Ectodermal cell (in vitro differentiated cells): ENCODE data around the gene OR6J1.

Experiments
- H3K27ac ChIP-seq: 2 replicates; pipeline ENCODE4 v1.7.0; 2013; ENCODE audit warnings: mild to moderate bottlenecking, low read depth, low read length; ENCODE audit not compliant: insufficient read depth, poor library complexity, severe bottlenecking
- H3K27me3 ChIP-seq: 2 replicates; pipeline ENCODE4 v1.7.0; 2013; ENCODE audit warnings: mild to moderate bottlenecking, low read length; ENCODE audit not compliant: insufficient read depth, control insufficient read depth, poor library complexity, severe bottlenecking
- H3K36me3 ChIP-seq: one replicate; pipeline ENCODE4 v1.7.0; 2013; ENCODE audit warnings: low read length; ENCODE audit not compliant: control insufficient read depth, insufficient read depth
- H3K4me1 ChIP-seq: one replicate; pipeline ENCODE4 v1.7.0; 2013; ENCODE audit warnings: low read length; ENCODE audit not compliant: control insufficient read depth, insufficient read depth
- H3K4me3 ChIP-seq: 2 replicates; pipeline ENCODE4 v1.7.0; 2013; ENCODE audit warnings: low read depth, low read length, control low read depth; ENCODE audit not compliant: insufficient read depth
- H3K9me3 ChIP-seq: 2 replicates; pipeline ENCODE4 v1.7.0; 2013; ENCODE audit warnings: mild to moderate bottlenecking, low read length, moderate library complexity; ENCODE audit not compliant: control insufficient read depth
- WGBS, 2 experiments: methylation state at CpG; one replicate each; pipeline ENCODE4 v1.1.7; 2013; ENCODE audit warnings: missing lambda C conversion rate in 2 of 2; 5-methylcytosine and 5-hydroxymethylcytosine counted together

Gene OR6J1

DNA sequence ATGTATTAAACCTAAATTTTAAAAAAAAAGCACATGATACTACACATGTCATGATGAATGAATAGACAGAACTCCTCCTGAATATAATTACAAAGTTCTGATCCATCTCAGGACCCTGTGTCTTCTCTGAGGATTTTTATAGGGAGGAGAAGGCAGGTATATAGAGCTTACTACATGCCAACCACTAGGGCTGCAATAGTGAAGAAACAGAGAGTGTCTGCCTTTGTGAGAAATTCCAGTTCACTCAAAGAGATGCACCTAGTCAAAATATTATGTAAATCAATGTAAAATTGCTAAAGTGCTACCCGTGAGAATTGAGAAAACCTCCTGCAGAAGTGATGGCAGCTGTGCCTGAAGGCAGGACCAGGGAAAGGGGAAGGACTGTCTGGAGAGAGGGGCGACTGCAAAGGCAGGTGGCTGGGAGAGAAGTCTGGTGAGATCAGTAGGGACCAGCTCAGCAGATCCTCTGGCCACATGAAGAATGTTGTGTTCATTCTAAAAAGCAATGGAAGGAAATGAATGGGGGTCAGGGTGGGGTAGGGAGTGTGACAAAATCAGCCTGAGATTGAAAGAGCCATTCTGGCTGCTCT, 31.0 kb downstream of the OR6J1 start:
- H3K36me3 ChIP-seq: no peaks in the 10 kb centered on the region
- WGBS, 2 experiments: 81 to 88% methylated on average over 2 of the region's 2 CpGs
- H3K4me1 ChIP-seq: peaks cover 11% of the 10 kb centered on the region
- H3K27ac ChIP-seq: peak overlapping the region; percentile 9
- no peak overlapping the region for H3K4me3 ChIP-seq
- no peaks in the 10 kb centered on the region for H3K9me3 ChIP-seq
- no peaks in the 10 kb centered on the region for H3K27me3 ChIP-seq

DNA sequence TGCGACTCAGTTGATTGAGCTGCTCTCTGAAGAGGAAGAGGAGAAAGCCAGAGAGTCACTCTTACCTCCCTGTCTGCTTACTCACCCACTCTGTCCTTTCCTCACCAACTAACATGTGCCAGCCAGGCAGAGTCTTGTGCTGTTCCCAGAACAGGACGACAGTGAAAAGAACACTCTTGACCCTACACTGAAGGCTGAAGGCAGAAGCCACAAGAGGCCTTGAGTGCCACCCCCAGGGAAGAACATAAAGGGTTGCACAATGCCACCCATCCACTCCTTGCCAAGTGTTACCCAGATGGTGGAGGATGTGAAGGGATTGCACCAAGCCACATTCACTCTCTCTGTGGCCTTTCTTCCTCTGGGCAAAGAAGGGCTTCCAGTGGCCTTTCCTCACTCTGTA, 33.2 kb downstream of the OR6J1 start:
- Histone ChIP-seq H3K36me3 (no peaks in the 10 kb centered on the region), H3K9me3 (no peaks in the 10 kb centered on the region), H3K27ac (no peak overlapping the region), H3K27me3 (no peaks in the 10 kb centered on the region), H3K4me3 (no peak overlapping the region), H3K4me1 (peaks cover 11% of the 10 kb centered on the region)
- 85 to 92% methylated on average over 1 to 2 of the region's 2 CpGs for WGBS, 2 experiments

DNA sequence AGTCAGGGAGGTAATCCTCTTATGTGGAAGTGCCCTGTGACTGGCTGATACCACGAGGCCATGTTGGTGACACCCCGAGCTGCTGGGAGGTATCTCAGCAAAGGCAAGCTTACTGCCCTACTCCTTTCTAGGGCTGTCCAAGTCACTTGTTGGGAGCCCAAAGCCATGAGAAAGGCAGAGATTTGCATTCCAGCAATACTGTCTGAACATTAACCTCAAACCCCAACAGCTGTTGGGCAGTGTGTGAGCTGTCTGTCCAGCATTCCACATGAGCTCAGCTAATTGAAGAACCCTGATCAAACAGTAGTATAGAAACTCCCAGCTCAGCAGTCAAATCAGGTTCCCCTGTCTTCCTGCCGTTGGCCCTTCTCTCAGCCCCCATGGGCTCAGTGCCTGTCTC, 36.9 kb downstream of the OR6J1 start:
- H3K27ac ChIP-seq: no peak overlapping the region
- 88 to 95% methylated on average over 3 of the region's 3 CpGs for WGBS, 2 experiments
- H3K36me3 ChIP-seq: peaks cover 11% of the 10 kb centered on the region
- H3K4me3 ChIP-seq: no peak overlapping the region
- H3K9me3 ChIP-seq: no peaks in the 10 kb centered on the region
- no peaks in the 10 kb centered on the region for H3K27me3 ChIP-seq
- H3K4me1 ChIP-seq: no peaks in the 10 kb centered on the region

DNA sequence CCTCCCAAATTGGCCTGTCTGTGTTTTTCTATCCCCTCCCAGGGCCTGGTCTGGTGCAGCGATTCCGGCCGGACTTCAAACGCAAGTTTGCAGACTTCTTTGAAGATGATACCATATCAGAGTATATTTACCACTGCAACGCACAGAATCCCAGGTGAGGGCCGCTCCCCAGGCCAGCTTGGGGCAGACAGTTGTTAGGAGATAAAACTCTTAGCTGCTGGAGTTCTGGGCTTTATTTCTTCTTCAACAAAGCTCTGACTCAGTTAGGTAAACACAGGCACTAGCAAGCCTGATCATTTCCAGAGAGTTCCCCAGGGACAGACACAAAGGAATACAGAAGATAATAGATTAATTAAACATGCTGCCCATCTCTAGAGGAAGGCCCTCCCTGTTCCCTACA, 37.8 kb downstream of the OR6J1 start:
- Histone ChIP-seq H3K4me3 (no peak overlapping the region), H3K27ac (no peak overlapping the region), H3K9me3 (no peaks in the 10 kb centered on the region), H3K36me3 (peaks cover 11% of the 10 kb centered on the region), H3K27me3 (no peaks in the 10 kb centered on the region), H3K4me1 (no peaks in the 10 kb centered on the region)
- 88 to 94% methylated on average over 6 of the region's 6 CpGs for WGBS, 2 experiments

DNA sequence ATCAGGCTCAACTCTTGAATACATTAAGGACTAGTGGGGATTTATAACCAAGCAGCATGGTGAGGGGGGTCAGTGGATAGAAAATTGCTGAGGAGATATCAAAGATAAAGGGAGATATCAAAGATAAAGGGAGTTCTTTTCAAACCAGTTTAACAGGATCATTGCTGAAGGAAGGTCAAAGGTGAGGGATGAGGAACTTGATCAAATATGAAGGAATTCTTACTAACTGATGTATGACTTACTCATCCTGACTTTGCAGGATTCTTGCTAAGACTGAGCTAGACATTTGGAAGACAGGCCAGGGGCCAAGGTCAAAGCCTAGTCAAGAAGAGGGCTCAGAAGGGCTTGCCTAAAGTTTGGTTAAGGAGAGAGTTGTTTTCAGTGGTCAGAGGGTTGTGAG, 41.3 kb downstream of the OR6J1 start:
- no peak overlapping the region for H3K27ac ChIP-seq
- H3K4me1 ChIP-seq: peaks cover 5% of the 10 kb centered on the region
- peaks cover 11% of the 10 kb centered on the region for H3K36me3 ChIP-seq
- no peak overlapping the region for H3K4me3 ChIP-seq
- H3K27me3 ChIP-seq: no peaks in the 10 kb centered on the region
- no peaks in the 10 kb centered on the region for H3K9me3 ChIP-seq

DNA sequence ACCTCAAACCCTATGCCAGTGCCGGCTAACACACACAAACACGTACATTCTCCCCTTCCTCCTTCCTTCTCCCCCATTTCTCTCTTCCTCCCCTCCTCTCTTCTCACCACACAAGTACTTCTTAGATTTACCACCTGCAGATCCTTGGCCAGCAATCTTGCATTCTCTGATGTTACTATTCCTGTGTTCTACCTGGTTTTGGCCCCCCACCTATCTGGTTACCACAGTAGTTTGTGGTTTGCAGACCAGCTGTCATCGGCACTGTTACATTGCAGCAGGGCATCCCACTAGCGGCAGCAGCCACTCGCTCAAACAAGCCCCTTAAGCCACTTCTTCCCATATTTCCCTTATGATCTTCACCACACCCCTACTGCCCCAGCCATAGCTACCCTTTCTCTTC, 42.2 kb downstream of the OR6J1 start:
- no peak overlapping the region for H3K4me3 ChIP-seq
- no peaks in the 10 kb centered on the region for H3K27me3 ChIP-seq
- 93% methylated on average over 5 of the region's 5 CpGs for WGBS, 2 experiments
- H3K27ac ChIP-seq: no peak overlapping the region
- H3K4me1 ChIP-seq: peaks cover 5% of the 10 kb centered on the region
- no peaks in the 10 kb centered on the region for H3K9me3 ChIP-seq
- H3K36me3 ChIP-seq: peaks cover 11% of the 10 kb centered on the region

DNA sequence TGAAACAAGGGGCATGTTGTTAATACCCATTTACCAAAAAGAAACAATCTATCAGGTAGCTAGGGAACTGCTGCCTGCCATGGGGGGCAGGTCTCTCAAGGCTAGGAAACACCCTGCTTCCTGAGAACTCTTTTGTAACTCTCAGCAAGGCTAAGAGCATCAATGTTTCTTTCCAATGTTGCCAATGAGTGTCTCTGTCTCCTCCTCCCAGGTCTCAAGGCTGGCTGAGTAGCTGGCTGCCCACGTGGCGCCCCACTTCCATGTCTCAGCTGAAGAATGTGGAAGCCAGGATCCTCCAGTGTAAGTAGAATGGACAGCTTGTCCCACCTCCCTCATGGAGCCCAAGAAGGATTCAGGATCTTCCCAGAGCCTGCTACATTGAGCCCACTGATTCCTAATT, 42.7 kb downstream of the OR6J1 start:
- 79 to 88% methylated on average over 2 of the region's 2 CpGs for WGBS, 2 experiments

DNA sequence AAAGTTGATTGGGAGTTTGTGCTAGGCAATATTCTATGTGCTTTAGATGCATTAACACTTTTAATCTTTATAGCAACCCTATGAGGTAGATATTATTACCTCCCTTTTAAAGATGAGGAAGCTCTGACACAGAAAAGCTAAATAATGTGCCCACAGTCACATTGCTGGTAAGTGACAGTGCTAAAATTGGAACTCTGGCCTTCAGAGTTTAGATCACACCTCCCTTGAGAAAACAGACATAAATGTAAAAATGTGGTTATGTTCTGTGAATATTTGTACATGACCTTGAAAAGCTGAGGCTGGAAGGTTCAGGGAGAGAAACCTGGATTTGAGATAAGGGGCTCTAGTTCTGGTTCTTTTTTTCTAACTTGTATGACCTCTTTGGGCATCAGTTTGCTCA, 44.1 kb downstream of the OR6J1 start:
- no peak overlapping the region for H3K4me3 ChIP-seq
- no peak overlapping the region for H3K27ac ChIP-seq
- H3K27me3 ChIP-seq: no peaks in the 10 kb centered on the region
- H3K9me3 ChIP-seq: no peaks in the 10 kb centered on the region
- H3K4me1 ChIP-seq: peaks cover 5% of the 10 kb centered on the region
- H3K36me3 ChIP-seq: peaks cover 8% of the 10 kb centered on the region

More for the DNA sequence above, 42.7 kb downstream of the OR6J1 start:
- peaks cover 11% of the 10 kb centered on the region for H3K36me3 ChIP-seq
- H3K27me3 ChIP-seq: no peaks in the 10 kb centered on the region
- H3K4me1 ChIP-seq: peaks cover 5% of the 10 kb centered on the region
- H3K4me3 ChIP-seq: no peak overlapping the region
- no peaks in the 10 kb centered on the region for H3K9me3 ChIP-seq
- H3K27ac ChIP-seq: no peak overlapping the region

DNA sequence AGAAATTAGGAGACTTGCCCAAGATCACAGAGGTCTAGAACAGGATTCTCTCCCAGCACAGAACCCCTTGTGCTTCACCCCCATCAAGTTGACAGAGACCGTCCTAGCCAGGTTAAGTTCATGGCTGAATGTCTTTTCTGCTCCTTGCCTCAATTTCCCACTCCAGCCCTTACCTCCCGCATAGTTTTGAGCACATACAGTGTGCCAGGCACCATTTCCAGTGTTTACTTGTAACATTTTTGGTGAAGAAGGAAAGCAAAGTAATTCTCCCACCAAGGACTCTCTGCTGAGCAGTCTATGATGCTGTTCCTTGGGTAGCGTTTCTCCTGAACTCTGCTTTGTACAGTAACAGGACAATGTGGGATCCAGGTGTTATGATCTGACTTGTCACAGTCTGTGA, 44.8 kb downstream of the OR6J1 start:
- H3K27ac ChIP-seq: no peak overlapping the region
- H3K9me3 ChIP-seq: no peaks in the 10 kb centered on the region
- H3K36me3 ChIP-seq: peaks cover 8% of the 10 kb centered on the region
- H3K27me3 ChIP-seq: no peaks in the 10 kb centered on the region
- peak overlapping the region; percentile 92 for H3K4me3 ChIP-seq
- WGBS, 2 experiments: 81 to 91% methylated on average over 3 of the region's 3 CpGs
- peaks cover 5% of the 10 kb centered on the region for H3K4me1 ChIP-seq

DNA sequence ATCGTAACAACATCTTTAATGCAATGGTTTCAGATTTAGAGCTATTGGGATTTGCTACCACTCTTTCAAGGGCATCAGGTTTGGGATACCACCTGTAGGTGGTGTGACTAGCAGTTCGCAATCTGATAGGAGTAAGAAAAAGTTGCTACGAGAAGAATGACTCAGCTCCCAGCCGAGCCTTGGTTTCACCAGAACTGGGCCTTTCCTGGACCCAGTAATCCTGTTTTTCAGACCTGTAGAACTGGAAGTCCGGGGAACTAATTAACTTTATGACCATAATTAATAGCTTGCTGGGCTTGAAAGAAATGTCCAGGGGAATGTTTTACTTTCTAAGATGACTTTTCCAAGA, 45.3 kb downstream of the OR6J1 start:
- peak overlapping the region; percentile 92 for H3K4me3 ChIP-seq
- no peak overlapping the region for H3K27ac ChIP-seq
- H3K36me3 ChIP-seq: peaks cover 8% of the 10 kb centered on the region

More for the DNA sequence above, 45.3 kb downstream of the OR6J1 start:
- no peaks in the 10 kb centered on the region for H3K9me3 ChIP-seq
- no peaks in the 10 kb centered on the region for H3K27me3 ChIP-seq
- H3K4me1 ChIP-seq: peaks cover 5% of the 10 kb centered on the region
- WGBS, 2 experiments: 17 to 28% methylated on average over 5 of the region's 5 CpGs
